Measurements from ENCODE around the gene CD300E.
"Not testable (repeated sequence)": the region's sequence is repeated elsewhere in the genome, so short reads cannot be mapped to it uniquely, and the experiment has no call there.

CD300E gene

GRCh38 chr17:74597069-74597790 lies 26.3 kb downstream of the CD300E start:
- DNase-seq, result no peak

GRCh38 chr17:74595037-74595750 lies 28.3 kb downstream of the CD300E start:
- DNase-seq, result no peak

DNA sequence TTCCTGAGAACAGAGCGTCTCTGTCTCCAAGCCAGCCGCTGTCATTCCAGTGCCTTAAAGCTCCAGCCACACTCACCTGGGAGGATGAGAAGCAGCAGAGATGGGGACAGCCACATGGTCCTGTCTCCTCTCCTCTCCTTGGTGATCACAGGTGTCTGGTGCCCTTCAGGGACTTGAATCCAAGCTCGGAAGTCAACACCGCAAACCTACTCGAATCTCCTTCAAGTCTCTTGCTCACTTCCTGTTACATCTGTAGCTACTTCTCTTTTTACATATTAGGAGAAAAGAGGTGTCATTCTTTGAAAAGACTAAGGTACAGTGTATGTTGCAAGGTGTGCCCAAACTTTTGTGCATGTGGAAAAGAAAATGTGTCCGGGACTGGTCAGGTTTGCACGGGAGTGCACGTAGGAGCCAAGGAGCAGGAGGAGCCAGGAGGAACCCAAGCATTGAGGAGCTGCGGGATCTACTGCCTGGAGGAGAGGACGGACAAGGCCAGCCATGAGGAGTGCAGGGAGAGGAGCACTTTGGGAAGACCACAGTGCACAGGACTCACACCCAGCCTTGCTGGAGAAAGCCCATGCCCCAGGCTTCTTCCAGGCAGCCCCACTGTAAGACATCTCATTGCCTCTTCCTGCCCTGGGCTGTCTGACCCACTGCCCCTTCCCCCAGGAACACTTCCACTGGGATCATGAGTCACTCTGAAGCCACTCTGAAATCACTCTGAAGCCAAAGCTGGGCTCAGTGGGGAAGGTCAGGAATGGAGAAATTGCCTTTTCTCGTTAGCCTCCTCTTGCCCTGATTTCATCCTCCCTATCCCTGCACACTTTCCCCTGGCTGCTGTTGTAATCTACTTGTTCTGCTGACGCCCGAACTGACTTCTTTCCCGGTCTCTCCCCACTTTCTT lies 31.2 kb downstream of the CD300E start, which contains the start of gene CD300LD:
CD300LD (minus strand) TSS at position 197 of the 904 bp plus-strand sequence; CDS start at position 116, 81 bp downstream.
- DNase-seq, result no peak

- no peak for DNase-seq
Observed at GRCh38 chr17:74591503-74591902, 32.0 kb downstream of the CD300E start.

DNA sequence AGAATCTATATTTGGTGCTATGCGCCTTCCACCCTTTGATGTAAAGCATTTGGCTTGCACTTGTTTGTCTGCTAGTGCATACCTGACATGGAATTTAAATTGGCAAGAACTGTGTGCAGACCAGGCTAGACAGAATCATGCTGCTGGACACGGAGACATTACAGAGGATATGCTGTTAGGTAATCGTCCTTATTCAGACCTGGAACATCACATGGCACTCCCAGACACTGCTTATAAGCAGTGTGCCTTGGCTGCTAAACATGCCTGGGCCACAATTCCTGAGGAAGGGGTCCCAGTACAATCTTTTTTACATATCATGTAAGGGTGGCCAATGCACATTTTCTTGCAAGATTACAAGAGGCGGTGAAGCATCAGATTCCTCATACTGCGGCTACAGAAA lies 37.8 kb downstream of the CD300E start:
- no peak for DNase-seq

GRCh38 chr17:74584292-74585060 lies 39.1 kb downstream of the CD300E start:
- DNase-seq, result no peak

- DNase-seq, result no peak
Observed at GRCh38 chr17:74582633-74583032, 40.9 kb downstream of the CD300E start.

DNA sequence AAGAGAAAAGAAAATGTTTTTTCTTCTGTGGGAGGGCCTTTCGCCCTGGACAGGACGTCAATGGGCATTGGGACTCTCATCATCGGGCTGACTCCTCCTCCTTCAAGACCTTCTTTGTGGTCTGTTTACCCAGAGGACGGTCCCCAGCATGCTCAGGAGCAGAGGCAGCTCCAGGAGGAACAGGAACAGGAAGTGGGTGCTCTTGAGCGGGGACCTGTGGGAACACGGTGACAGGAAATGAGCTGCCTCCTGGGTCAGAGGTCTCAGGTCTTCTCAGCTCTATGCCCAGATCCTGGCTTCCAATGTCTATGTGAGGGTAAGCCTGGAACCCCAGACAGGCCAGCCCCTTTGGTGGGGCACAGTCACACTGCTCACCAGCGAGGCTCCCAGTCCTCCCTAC lies 43.6 kb downstream of the CD300E start:
- no peak for DNase-seq

DNA sequence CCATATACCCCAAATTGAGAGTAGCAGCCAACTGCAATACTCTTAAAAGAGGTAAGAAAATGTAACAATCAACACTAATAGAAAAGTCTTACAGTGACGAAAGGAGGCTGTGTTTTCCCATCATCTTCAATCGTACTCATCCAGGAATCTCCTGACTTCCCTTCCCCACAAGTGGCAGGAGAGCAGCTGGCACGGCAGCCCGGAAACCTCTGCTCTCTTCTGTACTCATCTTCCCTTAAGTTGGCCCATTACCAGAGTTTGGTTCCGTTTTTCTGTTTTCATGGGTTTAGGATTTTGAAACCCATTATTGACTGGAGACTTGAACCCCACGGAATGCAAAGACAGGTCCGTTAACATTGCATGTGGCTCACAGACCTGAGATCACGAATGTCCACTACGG lies 44.6 kb downstream of the CD300E start:
- DNase-seq, result no peak

DNA sequence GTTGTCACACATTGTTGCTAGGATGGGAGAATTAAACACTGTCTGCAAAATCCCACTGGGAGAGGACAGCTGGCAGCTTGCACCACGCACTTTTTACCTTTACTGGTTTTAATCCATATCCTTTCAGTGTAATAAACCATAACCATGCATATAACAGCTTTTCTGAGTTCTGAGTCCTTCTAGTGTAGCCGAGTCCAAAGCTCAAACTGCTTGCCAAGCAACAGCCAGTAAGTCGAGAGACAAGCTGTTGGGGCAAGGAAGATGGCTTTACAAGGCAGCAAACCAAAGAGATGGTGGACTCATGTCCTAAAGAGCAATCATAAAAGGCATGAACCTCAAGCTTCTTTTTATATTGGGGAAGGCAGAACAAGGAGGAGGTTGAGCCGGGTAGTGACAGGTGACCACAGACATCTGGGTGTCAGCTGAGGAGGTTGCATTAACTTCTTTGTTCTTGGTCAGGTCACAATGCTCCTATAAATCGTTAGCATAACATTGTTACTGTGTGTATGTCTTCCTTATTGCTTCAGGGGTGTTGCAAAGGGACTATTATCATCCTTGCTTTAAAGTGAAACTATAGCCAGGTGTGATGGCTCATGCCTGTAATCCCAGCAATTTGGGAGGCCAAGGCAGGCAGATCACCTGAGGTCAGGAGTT lies 48.9 kb downstream of the CD300E start:
- no peak for DNase-seq

- not testable (repeated sequence) for DNase-seq
Observed at GRCh38 chr17:74573635-74574034, 49.9 kb downstream of the CD300E start.

GRCh38 chr17:74573169-74573568 lies 50.4 kb downstream of the CD300E start:
- no peak for DNase-seq

GRCh38 chr17:74571621-74572270 lies 51.8 kb downstream of the CD300E start:
- no peak for DNase-seq

DNA sequence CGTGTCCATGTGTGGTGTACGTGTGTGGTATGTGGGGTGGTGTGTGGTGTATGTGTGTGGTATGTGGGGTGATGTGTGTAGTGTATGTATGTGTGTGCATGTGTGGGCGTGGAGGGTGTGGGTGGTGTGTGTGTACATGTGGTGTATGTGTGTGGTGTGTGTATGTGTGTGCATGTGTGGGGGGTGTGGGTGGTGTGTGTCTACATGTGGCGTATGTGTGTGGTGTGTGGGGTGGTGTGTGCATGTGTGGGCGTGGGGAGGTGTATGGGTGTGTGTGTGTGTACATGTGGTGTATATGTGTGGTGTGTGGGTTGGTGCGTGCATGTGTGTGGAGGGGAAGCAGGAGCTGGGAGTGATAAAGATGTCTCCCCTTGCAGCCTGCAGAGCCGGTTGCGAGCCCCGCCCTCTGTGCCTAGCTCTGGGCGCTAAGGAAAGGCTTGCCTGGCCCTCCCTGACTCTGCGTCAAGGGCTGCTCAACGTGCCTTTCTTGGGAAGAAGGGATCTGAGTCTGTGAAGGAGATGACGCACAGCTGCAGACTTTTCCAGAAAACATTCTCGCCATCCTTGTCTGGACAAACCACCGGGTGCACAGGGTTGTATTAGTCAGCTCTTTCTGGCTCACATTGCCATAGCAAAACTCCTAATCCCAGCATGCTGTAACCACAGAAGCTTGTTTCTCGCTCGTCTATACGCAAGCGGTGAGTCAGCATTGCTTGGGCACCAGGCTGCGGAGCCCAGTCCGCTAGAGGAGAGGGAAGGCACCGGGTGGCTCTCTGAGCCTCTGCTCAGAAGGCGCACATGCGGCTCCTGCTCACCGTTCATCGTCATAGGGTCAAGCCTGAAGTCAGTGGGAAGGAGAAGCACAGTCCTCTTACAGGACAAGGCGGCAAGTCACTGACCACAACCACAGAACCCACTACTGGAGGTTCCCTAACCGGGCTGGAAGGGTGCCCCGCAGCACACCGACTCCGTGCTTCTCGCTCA lies 54.2 kb downstream of the CD300E start:
- DNase-seq, result peak; percentile 10

- no peak for DNase-seq
Observed at GRCh38 chr17:74568106-74568873, 55.2 kb downstream of the CD300E start.

GRCh38 chr17:74567397-74567796 lies 56.1 kb downstream of the CD300E start, which contains the start of gene CD300H:
Gene CD300H (minus strand): TSS chr17:74567509.
- DNase-seq, result no peak

- DNase-seq, result peak; percentile 11
Observed at GRCh38 chr17:74566132-74566753, 57.3 kb downstream of the CD300E start.

DNA sequence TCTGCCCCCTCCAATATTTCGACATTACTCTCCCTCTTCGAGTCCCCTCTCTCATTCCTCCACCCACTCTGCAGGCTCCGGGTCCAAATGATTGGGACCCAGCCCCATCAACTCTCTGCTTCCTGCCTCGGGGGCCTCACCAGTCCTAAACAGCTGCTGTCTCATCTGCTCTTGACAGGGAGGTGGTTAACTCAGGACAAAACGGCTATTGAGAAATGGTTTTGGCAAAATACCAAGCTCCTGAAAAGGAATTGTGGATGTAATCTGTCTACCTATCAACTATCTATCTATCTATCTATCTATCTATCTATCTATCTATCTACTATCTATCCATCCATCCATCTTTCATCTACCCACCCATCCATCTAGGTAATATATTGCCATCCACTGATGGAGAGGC lies 58.4 kb downstream of the CD300E start:
- no peak for DNase-seq

DNA sequence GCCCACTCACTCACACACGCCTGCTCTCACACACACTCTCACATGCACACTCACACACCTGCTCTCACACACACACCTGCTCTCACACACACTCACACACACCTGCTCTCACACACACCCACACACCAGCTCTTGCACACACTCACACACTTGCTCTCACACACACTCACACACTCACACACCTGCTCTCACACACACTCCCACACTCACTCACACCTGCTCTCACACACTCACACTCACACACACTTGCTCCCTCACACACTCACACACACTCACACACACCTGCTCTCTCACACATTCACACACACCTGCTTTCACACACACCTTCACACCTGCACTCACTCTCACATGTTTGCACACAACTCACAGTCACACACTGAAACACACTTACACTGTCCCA lies 60.2 kb downstream of the CD300E start:
- DNase-seq, result no peak
